A549 treated with DMSO at 1 μM for 4 hours (cell line): ENCODE measurements around the gene DYNLRB1. TPM values are rescaled to one million over a fixed set of nuclear protein-coding genes. Genes with fewer than 3 reads are reported as not detected.

ENCODE experiments used
- total RNA-seq: library from RNA; stranded (reverse); fragments of 200-300 nt; extraction: Qiagen RNA extraction; gene quantifications from 5 replicates; pipeline ENCODE4 v1.2.3, GENCODE V29; 2022; ENCODE audit warnings: low read depth

DYNLRB1 gene
- total RNA-seq, result 215 to 238 TPM (median 224 TPM) in 5 replicates

DNA sequence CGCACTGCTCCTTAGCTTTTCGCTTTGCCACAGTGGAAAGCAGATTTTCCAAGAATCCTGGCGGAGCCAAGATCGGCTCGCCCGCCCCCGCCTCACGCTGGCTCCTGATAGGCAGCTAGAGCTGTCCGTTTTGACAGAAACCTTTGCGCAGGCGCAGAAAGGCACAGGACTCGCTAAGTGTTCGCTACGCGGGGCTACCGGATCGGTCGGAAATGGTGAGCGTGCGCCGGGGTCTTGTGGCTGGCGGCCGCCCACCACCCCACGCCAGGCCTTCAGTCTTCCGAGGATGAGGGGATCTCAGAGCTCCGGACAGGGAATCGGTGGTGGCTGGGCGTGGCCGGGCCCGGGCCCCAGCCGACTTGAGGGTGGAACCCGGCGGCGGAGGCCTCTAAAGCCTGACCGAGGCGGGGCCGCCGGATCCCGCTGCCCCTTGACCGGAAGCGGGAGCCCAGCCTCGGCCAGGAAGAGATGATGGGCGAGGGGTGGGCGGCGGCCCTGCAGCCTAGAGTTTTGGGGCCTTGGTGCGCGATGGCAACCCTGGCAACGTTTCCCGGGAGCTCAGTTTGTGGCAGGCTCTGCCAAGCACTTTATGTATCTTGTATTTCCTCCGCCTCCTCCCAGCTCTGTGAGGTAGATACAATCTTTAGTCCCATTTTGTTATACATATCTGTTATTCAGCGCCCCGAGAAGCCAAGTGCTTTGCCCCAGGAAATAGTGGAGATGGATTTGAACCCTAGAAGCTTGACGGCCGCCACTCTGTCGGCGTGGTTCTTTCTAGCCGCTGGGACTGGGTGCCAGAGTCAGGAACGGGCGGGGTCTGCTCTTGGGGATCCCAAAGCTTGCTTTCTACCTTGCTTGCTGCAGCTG is at the start of gene DYNLRB1:
TSS of gene DYNLRB1 (plus strand) at position 176 of the 867 bp plus-strand sequence. CDS start at position 213, 37 bp downstream.

DNA sequence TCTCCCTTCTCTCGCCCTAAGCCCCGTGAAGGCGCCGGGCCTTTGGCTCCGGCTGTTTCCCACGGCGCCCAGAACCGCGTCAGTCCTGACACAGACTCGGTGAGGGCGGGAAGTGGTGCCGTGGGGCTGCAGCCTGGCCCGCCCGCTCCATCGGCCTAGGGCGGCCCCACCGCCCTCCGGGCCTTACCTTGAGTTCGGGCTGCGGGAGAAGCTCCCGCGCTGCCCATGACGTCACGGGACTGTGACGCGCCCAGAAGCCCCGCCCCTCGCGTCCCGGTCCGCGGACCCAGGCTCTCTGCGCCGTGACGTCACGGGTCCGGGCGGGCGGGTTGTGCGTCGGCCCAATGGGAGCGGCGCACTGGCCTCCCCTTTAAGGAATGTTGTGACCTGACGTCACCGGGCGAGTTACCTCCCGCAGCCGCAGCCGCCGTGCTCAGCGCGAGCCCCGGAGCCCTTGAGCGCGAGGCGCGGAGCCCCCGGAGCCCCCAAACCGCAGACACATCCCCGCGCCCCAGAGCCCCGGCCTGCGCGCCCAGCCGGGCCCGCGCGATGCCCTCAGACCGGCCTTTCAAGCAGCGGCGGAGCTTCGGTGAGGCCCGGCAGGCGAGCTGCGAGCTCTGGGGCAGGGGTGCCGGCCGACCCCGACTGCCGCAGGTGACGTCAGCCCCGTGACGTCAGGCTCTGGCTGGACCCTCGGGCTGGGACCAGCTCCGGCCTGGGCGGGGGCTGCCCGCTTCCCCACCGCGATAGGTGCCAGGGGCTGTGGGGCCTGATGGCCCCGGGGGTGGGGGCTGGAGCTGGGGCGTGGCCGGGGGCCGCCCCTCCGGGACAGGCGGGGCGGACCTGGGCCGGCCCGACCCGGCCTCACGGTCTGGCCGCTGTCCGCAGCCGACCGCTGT is 42.3 kb downstream of the DYNLRB1 start, which contains the start of gene MAP1LC3A:
TSS of gene MAP1LC3A (plus strand) at position 399 of the 899 bp plus-strand sequence. CDS start at position 550, 151 bp downstream.

Other genes with a start within 250 kb of the DYNLRB1 start
- 312 to 349 TPM (median 333 TPM) in 5 replicates for gene AHCY, start 213.1 kb upstream of the DYNLRB1 start, total RNA-seq
- 25.8 to 38.8 TPM (median 33.2 TPM) in 5 replicates for gene ITCH, start 153.1 kb upstream of the DYNLRB1 start, total RNA-seq
- 20.6 to 26.9 TPM (median 25.4 TPM) in 5 replicates for gene MAP1LC3A, start 42.3 kb downstream of the DYNLRB1 start, total RNA-seq
- 25.1 to 31.2 TPM (median 30.0 TPM) in 5 replicates for gene PIGU, start 160.7 kb downstream of the DYNLRB1 start, total RNA-seq
- gene TP53INP2, start 187.9 kb downstream of the DYNLRB1 start, total RNA-seq, result 7.4 to 10.6 TPM (median 7.5 TPM) in 5 replicates